ENCODE data around the gene KCNIP4.

KCNIP4 gene

DNA sequence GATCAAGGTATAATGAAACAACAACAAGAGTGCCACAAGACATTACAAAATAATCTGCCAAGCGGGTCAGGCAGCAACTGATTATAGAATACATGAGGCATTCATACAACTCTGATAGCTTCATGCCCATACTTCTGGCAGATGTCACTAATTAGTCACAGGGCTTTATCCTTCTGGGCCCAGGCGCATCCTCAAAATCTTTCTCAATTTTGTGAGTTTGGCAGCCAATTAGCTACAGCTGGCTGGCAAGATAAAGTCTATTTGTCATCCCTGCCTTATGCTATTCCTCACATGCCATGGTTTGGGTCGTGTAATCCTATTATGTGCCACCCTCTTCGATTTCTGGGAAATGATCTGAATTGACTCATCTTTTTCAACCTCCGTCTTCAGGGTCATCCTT is 994.0 kb downstream of the KCNIP4 start:
- DNase-seq (ENCODE audit: low spot score) = peak; percentile 49

DNA sequence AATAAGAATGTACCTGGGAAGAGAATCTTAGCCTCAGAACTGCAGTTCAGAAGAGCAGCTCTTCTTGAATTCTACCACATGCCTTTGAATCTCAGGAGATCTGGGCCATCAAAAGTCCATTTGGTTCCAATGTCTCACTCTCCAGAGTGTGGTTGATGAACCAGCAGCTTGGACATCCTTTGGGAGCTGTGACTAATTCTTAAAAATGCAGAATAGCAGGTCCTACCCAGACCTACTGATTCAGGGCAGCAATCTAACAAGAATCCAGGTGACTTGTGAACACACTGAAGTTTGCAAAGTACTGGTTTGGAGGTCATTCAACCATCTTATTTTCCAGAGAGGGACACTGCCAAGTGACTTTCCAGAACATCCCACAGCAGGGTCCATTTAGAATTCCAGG is 1003.6 kb downstream of the KCNIP4 start:
- no peak for DNase-seq (ENCODE audit: low spot score)

DNA sequence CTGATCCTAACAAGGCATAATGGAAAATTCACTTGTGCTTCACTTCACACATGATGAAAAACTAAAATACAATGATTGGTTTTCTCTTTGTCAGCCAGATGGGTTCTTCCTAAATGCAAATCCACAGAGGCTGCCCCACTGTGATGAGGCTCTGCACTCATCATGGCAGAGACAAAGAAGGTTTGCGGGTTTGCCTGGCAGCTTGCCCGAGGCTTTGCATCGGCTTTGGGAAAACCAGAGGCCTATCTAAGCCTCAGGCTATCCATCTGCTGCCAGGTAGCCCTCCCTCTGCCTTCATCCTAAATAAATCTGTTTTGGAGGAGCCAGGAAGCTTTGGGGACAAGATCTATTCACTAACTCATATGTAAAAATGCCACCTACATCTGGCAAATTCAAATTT is 1004.1 kb downstream of the KCNIP4 start:
- DNase-seq (ENCODE audit: low spot score) = no peak

DNA sequence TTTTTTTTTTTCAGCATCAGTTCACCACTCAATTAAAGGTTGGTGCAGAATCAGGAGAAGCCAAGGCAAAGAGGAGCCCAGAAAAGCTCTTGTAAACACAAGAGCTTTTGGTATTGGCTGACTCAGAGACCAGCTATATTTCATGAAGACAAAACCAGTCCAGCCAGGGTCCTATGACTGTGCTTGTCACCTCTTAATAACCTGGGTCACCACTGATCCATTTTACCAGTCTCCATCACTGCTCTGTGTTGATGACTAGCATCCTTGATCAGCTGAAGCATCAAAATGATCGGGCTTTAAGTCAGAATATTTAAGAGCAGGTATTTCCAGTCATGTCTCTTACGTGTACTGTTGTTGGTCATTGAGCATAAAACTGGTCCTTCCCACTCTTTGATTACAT is 1010.4 kb downstream of the KCNIP4 start:
- no peak for DNase-seq (ENCODE audit: low spot score)

DNA sequence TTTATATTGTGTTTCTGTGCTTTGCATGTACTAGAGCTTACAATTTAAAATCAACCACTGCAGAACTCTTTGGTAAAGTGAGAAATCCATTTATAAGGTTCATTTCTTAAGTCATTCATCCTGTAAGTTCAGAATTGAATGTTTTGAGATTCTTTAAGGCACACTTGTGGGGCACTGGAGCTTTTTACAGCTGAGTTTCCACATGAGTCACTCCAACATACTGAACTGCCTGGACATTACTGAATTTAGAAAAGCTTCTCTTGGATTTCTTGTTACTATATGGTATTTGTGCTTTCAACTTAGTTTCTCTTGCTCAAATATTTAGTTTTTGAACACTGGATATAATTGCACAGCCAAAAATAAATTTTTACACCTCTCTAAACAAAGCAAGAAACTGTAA is 1022.0 kb downstream of the KCNIP4 start:
- no peak for DNase-seq (ENCODE audit: low spot score)

DNA sequence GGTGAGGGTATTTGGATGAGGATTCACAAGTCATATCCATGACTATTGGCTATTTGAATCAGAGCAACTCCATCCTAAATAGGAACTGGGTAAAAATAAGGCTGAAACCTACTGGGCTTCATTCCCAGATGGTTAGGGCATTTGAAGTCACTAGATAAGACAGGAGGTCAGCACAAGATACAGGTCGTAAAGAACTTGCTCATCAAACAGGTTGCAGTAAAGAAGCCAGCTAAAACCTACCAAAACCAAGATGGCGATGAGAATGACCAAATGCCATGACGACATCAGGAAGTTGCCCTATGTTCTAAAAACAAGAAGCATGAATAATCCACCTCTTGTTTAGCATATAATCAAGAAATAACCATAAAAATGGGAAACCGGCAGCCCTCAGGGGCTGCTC is 1023.4 kb downstream of the KCNIP4 start:
- no peak for DNase-seq (ENCODE audit: low spot score)

DNA sequence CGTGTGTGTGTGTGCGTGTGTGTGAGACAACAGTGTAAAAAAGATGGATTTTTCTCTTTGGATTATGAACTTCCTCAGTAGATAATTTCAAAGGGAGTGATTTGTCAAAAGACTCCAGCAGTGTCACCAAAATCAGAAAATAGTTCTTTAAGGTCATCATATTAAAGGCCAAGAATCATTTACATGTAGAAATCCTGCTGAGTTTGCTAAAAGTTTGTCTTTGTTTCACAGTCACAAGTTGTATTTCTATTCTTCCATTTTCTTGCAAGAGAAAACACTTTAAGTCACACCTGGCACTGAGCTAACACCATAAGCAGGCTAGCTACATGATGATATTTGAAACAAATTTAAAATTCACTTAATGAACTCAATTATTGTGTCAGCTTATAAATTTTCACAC is 1025.6 kb downstream of the KCNIP4 start:
- DNase-seq (ENCODE audit: low spot score) = no peak

DNA sequence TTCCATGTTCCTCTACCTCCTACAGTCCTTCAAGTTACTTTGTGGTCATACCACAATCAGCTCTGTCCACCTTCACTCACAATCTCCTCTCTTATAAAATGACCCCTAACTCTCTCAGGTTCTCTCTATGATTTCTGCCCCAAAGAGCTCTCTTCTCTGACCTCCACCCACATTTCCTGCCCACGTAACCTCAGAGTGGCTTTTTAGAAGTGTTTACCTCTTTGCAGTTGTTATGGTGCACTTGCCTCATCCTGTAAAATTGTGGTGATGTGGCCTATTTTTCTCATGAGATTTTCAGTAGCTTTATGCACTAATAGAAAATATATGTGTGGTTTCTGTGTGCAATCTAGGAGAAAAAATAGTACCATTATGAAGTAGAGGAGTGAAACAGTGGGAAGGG is 1032.5 kb downstream of the KCNIP4 start:
- DNase-seq (ENCODE audit: low spot score) = no peak

DNA sequence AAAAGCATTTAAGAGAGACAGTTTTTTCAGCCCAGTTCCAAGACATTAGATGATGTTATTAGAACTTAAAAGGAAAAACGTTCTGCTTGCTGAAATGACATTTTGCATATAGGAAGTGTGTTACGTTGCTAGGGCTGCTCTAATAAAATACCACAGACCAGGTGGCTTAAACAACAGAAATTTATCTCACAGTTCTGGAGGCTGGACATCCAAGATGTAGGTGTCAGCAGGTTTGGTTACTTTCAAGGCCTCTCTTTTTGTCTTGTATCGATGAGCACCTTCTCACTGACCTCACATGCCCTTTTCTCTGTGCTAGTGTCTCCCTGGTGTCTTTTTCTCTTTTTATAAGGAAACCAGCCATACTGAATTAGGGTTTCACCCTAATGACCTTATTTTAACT is 1043.6 kb downstream of the KCNIP4 start:
- no peak for DNase-seq (ENCODE audit: low spot score)

DNA sequence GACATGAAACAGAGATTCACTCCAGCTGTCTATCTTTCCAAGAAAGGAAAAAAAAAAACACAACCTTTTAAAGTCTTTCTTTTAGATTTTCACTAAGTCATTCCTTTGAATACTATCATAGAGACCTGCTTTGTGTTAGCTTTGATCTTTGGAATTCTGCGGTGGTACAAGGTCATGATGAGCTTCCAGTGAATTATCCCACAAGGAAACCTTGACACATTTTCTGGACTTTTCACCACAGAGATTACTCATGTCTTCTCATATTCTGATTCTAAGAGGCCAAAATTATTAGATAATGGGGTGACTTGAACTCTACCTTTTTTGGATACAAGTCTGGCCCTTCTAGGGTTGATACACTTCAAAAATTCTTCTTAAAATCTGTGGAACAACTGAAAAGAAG is 1046.7 kb downstream of the KCNIP4 start:
- DNase-seq (ENCODE audit: low spot score) = no peak

DNA sequence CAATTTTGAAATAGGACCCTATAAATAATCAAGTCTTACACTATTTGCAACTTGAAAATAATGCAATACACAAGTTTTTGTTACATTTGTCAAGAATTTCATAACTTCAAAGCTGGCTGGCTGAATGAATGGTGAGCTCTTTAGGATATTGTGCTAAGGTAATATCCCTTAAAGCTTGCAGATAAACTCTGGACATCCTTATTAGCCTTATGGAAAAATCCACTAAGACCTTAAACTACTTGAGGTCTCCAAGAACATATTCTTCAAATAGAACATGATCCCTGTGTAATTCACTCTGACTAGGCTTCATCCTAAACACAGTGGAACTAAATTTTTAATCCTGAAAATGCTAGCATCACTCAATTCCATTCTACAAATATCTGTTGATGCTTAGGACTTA is 1049.0 kb downstream of the KCNIP4 start:
- no peak for DNase-seq (ENCODE audit: low spot score)

DNA sequence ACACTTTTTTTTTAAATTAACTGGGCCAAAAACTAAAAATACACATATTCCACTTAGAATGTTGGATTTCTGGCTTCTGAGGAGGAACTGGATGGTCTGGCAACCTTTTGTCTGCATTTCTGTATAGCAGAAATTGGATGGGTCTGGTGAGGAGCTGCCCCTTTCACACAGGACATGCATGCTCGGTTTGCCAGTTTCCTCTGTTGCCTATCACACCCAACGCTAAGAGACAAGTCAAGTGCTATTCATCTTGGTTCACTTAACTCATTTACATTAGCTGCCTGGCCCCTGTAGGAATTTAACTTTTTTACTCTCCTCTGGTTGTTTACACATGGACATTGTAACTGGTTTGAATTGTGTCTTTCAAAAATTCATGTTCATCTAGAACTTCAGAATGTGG is 1052.6 kb downstream of the KCNIP4 start:
- no peak for DNase-seq (ENCODE audit: low spot score)

DNA sequence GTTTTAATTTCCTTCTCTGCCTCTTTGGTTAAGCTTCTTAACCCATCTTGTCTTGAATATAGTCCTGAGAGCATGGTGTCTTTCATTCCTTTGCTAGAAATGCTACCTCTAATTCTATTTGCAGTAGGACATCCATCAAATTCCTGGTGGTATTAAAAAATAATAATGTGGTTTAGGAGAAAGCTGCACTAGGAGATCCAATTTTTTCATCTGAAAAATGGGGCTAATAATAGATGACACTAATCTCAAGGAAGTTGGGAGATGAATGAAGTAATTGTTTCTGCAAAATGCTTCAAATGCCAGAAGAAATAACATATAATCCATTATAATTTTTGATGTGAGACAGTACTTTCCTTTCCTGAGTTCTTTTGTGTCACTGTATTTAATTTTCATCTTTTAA is 1053.4 kb downstream of the KCNIP4 start:
- no peak for DNase-seq (ENCODE audit: low spot score)

DNA sequence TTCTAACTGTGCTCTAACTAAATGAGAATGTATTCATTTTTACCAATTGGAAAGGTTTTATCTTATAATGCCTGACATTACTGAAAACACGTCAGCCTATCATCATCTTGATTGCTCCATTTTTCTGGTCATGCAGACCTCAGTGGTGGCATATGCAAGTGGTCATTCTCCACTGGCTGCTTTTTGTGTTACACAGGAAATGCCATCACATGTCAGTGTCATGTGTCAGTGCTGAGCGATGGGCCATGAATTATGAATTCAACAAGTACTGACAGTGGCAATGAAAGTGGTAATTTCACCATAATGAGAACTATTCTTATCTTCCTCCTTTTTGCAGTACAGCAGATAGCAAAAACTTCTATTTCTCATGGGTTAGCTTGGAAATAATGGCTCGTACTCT is 1057.8 kb downstream of the KCNIP4 start:
- DNase-seq (ENCODE audit: low spot score) = no peak

DNA sequence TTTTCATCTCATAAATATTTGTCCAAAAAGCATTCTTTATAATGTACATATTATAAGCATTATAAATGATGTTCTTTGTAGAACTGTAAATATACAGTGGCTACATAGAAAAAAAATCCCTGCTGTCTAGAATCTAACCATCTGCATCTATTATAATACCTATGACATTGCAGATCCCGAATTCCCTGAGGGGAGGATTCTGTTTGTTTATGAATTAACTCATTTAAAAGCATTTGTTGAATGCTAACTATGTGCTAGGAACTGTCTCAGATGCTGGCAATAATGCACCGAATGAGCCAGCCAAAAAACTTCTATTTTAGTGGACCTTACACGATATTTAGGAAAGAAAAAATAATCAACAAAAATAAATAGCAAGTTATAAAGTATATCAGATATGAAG is 1058.7 kb downstream of the KCNIP4 start:
- no peak for DNase-seq (ENCODE audit: low spot score)

DNA sequence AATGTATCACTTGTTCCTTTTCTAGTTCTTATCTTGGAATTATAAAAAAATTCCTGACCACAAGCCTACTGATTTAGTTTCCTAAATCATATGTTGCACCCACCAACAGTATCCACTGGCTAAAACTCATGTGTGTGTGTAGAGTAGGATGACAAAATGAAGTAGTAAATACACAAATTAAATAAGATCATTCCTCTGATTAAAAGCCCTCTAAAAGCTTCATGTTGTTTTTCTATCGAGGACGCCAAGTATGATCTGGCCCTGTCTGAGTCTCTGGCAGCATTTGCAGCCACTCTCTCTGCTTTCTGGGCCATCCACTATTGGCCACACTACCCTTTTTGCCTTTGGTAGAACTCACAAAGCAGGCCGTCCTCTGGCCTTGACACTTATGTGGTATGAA is 1064.9 kb downstream of the KCNIP4 start:
- DNase-seq (ENCODE audit: low spot score) = no peak

DNA sequence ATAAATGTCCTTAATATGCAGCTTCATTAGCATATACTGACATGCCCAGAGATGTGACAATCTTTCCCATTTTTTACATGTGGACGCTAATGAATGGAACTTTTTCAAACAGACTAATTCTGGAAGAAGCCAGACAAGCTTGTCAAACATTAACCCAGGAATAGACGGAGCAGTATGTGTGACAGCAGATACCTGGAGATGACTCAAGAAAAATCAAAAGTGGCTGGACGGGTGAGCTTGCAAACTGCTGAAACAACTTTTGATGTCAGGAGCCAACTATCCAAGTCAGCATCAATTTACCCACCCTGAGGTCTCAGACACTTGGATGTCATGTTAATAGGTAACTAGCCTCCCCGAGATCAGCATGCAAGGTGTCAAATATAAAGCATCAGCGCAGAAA is 1065.3 kb downstream of the KCNIP4 start:
- no peak for DNase-seq (ENCODE audit: low spot score)

DNA sequence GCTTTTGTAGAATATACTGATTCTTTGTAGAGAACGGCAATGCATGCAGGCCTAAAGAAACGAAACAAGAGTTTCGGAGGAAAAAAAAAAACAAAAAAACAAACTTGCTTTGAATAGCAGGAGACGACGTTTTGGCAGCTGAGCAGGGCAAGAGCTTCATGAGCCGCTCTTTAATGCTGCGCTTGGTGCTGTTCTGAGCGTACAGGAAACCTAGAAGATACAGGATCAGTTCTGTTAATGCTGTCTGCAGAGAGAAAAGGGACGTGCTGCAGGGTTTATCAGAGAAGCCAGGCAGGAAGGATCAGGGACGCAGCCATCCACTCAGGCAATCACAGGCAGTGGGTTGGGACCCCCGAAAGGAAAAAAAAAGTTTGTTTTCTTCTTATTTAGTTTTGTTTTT is 1066.1 kb downstream of the KCNIP4 start:
- DNase-seq (ENCODE audit: low spot score) = no peak

DNA sequence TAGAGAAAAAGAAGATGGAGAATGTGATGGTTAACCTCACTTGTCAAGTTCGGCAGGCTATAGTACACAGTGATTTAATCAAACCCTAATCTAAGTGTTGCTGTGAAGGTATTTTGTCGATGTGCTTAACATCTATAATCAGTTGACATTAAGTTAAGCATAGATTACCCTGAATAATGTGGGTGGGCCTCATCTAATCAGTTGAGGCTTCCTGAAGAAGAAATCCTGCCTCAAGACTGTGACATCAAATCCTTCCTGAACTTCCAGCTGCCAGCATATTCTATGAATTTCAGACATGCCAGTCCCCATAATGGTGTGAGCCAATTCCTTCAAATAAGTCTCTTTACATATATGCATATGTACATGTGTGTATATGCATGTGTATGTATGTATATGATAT is 1066.9 kb downstream of the KCNIP4 start:
- DNase-seq (ENCODE audit: low spot score) = no peak

DNA sequence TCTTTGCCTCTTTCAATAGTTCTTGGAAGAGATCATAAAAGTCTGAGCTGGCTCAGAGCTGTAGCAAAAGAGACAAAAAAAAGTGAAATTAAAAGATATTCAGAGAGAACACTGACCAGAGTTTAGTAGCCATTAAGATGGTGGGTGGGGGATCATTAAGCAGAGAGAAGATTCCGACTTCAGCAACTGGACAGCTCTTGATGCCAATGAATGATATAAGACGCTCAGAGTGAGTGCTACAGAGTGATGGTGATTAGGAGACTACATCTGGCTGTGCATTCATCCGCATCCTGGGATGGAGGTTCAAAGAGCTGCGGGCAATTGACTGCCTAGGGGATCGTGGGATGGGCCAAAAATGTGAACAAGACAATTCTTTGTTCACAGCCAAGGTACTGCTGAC is 1069.8 kb downstream of the KCNIP4 start:
- no peak for DNase-seq (ENCODE audit: low spot score)

DNA sequence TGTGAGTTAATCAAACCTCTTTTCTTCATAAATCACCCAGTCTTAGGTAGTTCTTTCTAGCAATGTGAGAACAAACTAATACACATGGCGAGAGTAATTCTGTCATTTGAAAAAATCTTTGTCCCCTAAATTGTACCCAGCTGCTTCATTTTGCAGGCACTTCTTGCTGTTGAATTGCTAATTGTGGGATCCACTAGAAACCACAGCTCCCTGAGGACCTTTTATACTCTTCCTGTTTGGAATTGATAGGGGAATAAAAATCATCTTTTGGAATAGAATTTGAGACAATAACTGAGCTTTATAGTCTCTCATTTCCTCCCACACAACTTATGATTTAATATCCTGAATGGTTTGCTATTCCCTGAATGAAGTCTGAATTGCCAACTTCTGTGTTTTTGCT is 1078.1 kb downstream of the KCNIP4 start:
- DNase-seq (ENCODE audit: low spot score) = no peak

DNA sequence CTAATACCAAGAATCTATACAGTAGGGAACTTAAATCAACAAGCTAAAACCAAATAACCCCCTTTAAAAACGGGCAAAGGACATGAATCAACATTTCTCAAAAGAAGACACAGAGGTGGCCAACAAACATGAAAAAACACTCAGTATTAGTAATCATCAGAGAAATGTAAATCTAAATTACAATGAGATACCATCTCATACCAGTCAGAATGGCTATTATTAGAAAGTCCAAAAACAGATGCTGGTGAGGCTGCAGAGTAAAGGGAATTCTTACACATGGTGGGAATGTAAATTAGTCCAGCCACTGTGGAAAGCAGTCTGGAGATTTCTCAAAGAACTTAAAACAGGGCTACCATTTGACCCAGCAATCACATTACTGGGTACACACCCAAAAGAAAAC is 1080.5 kb downstream of the KCNIP4 start:
- no peak for DNase-seq (ENCODE audit: low spot score)

DNA sequence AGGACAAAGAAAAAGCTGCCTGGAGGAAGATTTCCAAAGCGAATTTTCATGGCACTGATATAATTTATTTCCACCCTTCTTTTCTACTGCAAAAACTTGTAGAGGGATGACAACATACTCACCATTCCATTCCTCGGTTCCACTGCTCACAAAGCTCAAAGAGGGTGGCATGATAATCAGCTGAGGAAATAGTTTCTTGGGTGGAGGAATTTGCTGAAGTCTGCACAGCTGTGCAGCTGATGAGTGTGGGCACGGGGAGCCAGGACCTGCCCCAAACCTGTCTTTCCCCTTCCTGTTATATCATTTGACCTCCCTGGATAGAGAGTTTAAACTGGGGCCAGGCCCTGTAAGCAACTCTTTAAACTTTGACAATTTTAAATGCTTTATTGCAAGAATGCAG is 1087.7 kb downstream of the KCNIP4 start:
- no peak for DNase-seq (ENCODE audit: low spot score)

DNA sequence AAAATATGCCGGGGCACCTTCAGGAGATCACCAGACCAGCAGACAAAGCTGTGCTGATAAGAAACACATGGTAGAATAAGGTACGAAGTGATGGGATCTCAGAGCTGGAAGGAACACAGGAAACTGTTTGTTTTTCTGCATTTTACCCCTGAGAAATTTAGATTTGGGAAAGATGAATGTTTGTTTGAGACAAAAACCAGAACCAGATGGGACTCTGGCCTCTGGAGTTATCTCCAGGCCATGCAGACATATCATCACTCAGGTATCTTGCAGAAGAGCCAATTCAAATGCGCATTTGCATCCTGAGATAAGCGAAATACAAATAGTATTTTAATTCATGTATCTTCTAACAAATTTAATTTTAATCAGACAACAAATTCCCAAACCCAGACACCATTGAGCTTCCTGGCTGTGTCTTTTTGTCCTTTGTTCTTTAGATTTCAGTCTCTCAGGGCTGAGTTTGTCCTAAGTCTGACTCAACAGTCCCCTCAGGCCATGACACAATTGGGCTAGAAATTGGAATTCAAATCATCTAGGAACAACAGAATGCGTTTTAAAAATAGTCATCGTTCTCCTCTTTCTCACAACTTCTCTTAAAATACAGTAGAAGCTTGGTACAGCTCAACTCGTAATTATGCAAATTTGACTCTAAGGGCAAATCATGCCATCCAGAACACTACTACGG is 1089.3 kb downstream of the KCNIP4 start:
- no peak for DNase-seq (ENCODE audit: low spot score)

DNA sequence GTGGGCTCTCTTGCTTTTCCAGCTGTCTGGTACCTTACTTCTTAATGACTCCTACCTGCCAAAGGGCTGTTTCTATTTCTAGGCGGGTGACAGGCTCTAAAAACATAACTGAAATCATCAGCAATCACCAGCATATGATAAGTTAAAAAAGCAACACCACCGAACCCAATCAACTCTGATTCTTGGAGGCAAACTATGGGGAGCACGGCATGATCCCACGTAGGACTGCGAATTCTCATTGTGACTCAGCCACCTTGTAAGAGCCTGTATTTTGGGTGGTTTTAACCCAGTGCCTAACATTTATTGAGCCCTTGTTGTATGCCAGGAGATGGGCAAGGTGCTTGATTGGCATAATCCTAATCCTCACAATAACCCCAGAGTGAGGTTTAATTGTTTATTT is 1091.5 kb downstream of the KCNIP4 start:
- DNase-seq (ENCODE audit: low spot score) = no peak

All from Ammon's horn (tissue), 1 donor.